ACC112 (cell line): ENCODE measurements around the gene MALRD1.

Experiments
- H2AFZ ChIP-seq: fragments of 200-600 bp; sonication (generic); one replicate; pipeline ENCODE4 v1.6.0; 2017; ENCODE audit warnings: antibody characterized with exemption, low read length; ENCODE audit not compliant: unreplicated experiment
- H3K27ac ChIP-seq: fragments of 200-600 bp; sonication (generic); 2 replicates; pipeline ENCODE4 v1.5.1; 2014; ENCODE audit warnings: low read depth, mild to moderate bottlenecking, antibody characterized with exemption, low read length, moderate library complexity
- H3K27me3 ChIP-seq: fragments of 200-600 bp; sonication (generic); 2 replicates; pipeline ENCODE4 v1.6.1; 2014; ENCODE audit warnings: mild to moderate bottlenecking, antibody characterized with exemption, low read length, moderate library complexity, mixed read lengths; ENCODE audit not compliant: insufficient read depth
- H3K36me3 ChIP-seq: fragments of 200-600 bp; sonication (generic); 2 replicates; pipeline ENCODE4 v1.6.1; 2016; ENCODE audit warnings: mild to moderate bottlenecking, antibody characterized with exemption, low read length, moderate library complexity, mixed read lengths; ENCODE audit not compliant: insufficient read depth
- H3K4me1 ChIP-seq: fragments of 200-600 bp; sonication (generic); one replicate; pipeline ENCODE4 v1.6.1; 2016; ENCODE audit warnings: low read length, mixed read lengths; ENCODE audit not compliant: insufficient read depth, unreplicated experiment, control insufficient read depth
- H3K4me3 ChIP-seq: fragments of 200-600 bp; sonication (generic); 2 replicates; pipeline ENCODE4 v1.5.1; 2014; ENCODE audit warnings: mild to moderate bottlenecking, low read depth, low read length
- H3K79me2 ChIP-seq: fragments of 200-600 bp; sonication (generic); one replicate; pipeline ENCODE4 v1.6.0; 2016; ENCODE audit warnings: low read length; ENCODE audit not compliant: control insufficient read depth, unreplicated experiment, insufficient read depth

Gene MALRD1

DNA sequence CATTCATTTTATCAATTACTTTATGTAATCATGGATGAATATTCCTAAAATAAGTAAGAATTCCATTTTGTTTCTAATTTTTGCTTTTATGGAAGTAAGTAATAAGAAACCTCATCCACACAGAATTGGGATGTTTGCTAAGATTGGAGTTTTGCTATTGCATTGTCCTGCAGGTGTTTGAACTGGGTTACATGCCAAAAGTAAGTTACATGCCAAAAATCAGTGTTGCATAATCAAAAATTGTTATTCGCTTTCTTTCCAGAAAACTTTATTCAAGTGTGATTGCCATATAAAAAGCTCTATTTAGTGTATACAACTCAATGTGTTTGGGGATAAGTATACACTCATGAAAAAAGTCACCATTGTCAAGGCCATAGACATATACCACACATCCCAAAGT is 420.9 kb downstream of the MALRD1 start:
- no peaks in the 10 kb centered on the region for H3K4me1 ChIP-seq
- no peak overlapping the region for H2AFZ ChIP-seq
- no peaks in the 10 kb centered on the region for H3K27me3 ChIP-seq
- no peak overlapping the region for H3K4me3 ChIP-seq
- H3K36me3 ChIP-seq, result no peaks in the 10 kb centered on the region
- H3K27ac ChIP-seq, result no peak overlapping the region
- no peaks in the 10 kb centered on the region for H3K79me2 ChIP-seq

DNA sequence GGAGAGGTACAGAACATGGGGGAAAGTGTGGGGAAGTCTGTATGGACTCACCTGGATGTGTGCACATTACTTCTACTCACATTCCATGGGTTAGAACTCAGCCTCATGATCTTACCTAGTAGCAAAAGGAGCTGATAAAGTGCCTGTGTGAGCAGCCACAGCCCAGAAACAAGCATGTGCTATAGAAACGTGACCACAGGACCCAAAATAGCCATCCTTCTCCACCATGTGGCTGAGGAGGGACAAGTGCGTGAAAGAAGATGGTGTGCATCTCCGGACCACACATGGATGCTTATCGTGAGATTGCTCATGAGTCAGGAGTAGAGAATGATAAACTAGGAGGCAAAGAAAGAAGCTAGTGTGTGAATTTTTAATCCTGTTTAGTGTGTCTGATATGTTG is 431.3 kb downstream of the MALRD1 start:
- Histone ChIP-seq H2AFZ (no peak overlapping the region), H3K79me2 (no peaks in the 10 kb centered on the region), H3K4me3 (no peak overlapping the region), H3K36me3 (no peaks in the 10 kb centered on the region), H3K27ac (no peak overlapping the region), H3K4me1 (no peaks in the 10 kb centered on the region), H3K27me3 (no peaks in the 10 kb centered on the region)

DNA sequence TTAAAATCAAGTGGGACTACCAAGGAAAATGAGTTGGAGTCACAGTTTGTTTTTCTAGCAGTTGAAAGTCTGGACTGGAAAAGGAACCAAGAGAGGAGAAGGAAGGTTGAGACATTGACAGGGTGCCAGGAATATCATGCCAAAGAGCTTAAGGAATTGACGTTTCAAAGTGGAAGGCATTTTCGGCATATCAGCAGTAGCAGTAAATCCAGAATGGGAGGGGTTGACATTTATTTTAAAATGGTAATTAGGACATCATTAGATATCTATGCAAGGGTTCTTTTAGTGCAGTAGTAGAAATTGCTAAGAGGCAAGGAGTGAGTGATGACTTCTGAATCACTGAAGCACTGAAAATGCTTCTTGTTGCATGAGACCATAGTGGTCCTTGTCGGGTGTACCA is 431.8 kb downstream of the MALRD1 start:
- Histone ChIP-seq H3K4me1 (no peaks in the 10 kb centered on the region), H3K4me3 (no peak overlapping the region), H3K27me3 (no peaks in the 10 kb centered on the region), H3K27ac (no peak overlapping the region), H3K36me3 (no peaks in the 10 kb centered on the region), H3K79me2 (no peaks in the 10 kb centered on the region), H2AFZ (no peak overlapping the region)

DNA sequence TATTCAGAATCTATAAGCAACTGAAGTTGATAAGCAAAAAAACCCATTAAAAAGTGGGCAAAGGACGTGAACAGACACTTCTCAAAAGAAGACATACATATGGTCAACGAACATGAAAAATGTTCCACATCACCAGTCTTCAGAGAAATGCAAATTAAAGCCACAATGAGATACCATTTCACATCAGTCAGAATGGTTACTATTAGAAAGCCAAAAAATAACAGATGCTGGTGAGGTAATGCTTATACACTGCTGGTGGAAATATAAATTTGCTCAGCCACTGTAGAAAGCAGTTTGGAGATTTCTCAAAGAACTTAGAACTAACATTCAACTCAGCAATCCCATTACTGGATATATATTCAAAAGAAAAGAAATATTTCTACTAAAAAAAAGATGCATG is 434.8 kb downstream of the MALRD1 start:
- Histone ChIP-seq H2AFZ (no peak overlapping the region), H3K27ac (no peak overlapping the region), H3K4me1 (no peaks in the 10 kb centered on the region), H3K4me3 (no peak overlapping the region), H3K36me3 (no peaks in the 10 kb centered on the region), H3K79me2 (no peaks in the 10 kb centered on the region), H3K27me3 (no peaks in the 10 kb centered on the region)

- Histone ChIP-seq H3K79me2 (no peaks in the 10 kb centered on the region), H3K4me1 (no peaks in the 10 kb centered on the region), H3K4me3 (peak overlapping the region; percentile 59), H3K27me3 (no peaks in the 10 kb centered on the region), H2AFZ (peak overlapping the region; percentile 40), H3K27ac (no peak overlapping the region), H3K36me3 (no peaks in the 10 kb centered on the region)
Observed at GRCh38 chr10:19488592-19489280, 440.1 kb downstream of the MALRD1 start.

- no peaks in the 10 kb centered on the region for H3K36me3 ChIP-seq
- no peaks in the 10 kb centered on the region for H3K4me1 ChIP-seq
- no peak overlapping the region for H3K4me3 ChIP-seq
- no peaks in the 10 kb centered on the region for H3K79me2 ChIP-seq
- H3K27me3 ChIP-seq, result no peaks in the 10 kb centered on the region
- H2AFZ ChIP-seq, result no peak overlapping the region
- H3K27ac ChIP-seq, result no peak overlapping the region
Observed at GRCh38 chr10:19491166-19491565, 442.6 kb downstream of the MALRD1 start.

DNA sequence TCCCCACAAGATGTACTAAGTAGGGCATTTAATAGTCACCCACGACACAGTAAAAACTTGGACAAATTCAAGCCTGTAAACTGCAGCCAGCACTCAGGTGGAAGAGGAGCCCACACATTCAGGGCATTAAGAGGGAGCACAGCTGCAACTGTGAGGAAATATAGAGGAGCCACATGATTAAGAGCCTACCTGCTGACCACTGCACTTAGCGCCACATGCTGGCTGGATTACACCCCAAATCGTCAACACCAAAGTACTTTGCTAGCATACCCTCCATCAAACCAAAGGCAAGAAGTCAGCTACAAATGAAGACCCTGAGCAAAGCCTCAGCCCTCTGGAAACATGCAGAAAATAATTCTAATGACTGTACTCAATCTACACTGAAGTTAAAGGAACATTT is 445.3 kb downstream of the MALRD1 start:
- Histone ChIP-seq H2AFZ (no peak overlapping the region), H3K27me3 (no peaks in the 10 kb centered on the region), H3K36me3 (no peaks in the 10 kb centered on the region), H3K4me1 (no peaks in the 10 kb centered on the region), H3K4me3 (no peak overlapping the region), H3K79me2 (no peaks in the 10 kb centered on the region), H3K27ac (no peak overlapping the region)

GRCh38 chr10:19497026-19497425 is 448.4 kb downstream of the MALRD1 start:
- Histone ChIP-seq H2AFZ (no peak overlapping the region), H3K27ac (no peak overlapping the region), H3K36me3 (no peaks in the 10 kb centered on the region), H3K79me2 (no peaks in the 10 kb centered on the region), H3K4me3 (no peak overlapping the region), H3K4me1 (no peaks in the 10 kb centered on the region), H3K27me3 (no peaks in the 10 kb centered on the region)

- H3K4me3 ChIP-seq, result no peak overlapping the region
- no peaks in the 10 kb centered on the region for H3K4me1 ChIP-seq
- no peaks in the 10 kb centered on the region for H3K79me2 ChIP-seq
- no peak overlapping the region for H2AFZ ChIP-seq
- no peak overlapping the region for H3K27ac ChIP-seq
- no peaks in the 10 kb centered on the region for H3K36me3 ChIP-seq
- H3K27me3 ChIP-seq, result no peaks in the 10 kb centered on the region
Observed at GRCh38 chr10:19498393-19499290, 450.0 kb downstream of the MALRD1 start.

- no peak overlapping the region for H3K27ac ChIP-seq
- H3K79me2 ChIP-seq, result no peaks in the 10 kb centered on the region
- H2AFZ ChIP-seq, result no peak overlapping the region
- no peak overlapping the region for H3K4me3 ChIP-seq
- H3K4me1 ChIP-seq, result no peaks in the 10 kb centered on the region
- no peaks in the 10 kb centered on the region for H3K27me3 ChIP-seq
- H3K36me3 ChIP-seq, result no peaks in the 10 kb centered on the region
Observed at GRCh38 chr10:19499291-19499770, 450.7 kb downstream of the MALRD1 start.

DNA sequence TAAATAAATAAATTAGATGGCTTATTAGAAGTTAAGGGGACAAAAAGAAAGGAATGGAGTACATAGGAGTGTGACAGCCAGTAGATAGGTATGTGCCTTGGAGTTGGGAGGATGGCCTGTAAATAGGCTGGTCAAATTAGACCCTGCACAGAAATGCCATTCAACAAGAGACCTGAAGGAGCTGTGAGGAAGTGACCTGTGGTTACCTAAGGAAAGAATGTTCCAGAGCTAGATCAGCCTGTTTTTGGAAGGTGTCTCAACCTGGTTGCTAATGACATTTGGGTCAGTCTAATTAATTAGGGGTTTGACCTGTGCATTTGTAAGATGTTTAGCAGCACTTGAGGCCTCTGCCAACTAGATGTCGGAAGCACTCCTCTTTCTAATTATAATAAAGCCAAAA is 452.4 kb downstream of the MALRD1 start:
- no peak overlapping the region for H3K4me3 ChIP-seq
- no peak overlapping the region for H3K27ac ChIP-seq
- no peaks in the 10 kb centered on the region for H3K27me3 ChIP-seq
- H3K4me1 ChIP-seq, result no peaks in the 10 kb centered on the region
- H3K79me2 ChIP-seq, result no peaks in the 10 kb centered on the region
- H3K36me3 ChIP-seq, result no peaks in the 10 kb centered on the region
- no peak overlapping the region for H2AFZ ChIP-seq
